Liver (tissue), 3 donors: ENCODE results near the gene CIDEB.

Experiments
- ATF3 ChIP-seq: IDR thresholded peaks from 2 replicates; pipeline ENCODE4 v1.6.1; 2016; ENCODE audit warnings: antibody characterized with exemption
- CTCF ChIP-seq: fragments of 150-350 bp; IDR thresholded peaks from 2 replicates; pipeline ENCODE4 v1.5.1; 2017; ENCODE audit warnings: improper control_type of control experiment, low read depth, low read length; ENCODE audit not compliant: missing input control
- RXRA ChIP-seq, 2 donors: IDR thresholded peaks; 2 replicates each; pipeline ENCODE4 v1.6.1; 2017 to 2018; ENCODE audit warnings: antibody characterized with exemption in 2 of 2, mild to moderate bottlenecking in 1 of 2
- donor health status: healthy.
- donor health status: healthy.

GRCh38 chr14:24308342-24309124, 756 bp upstream of the CIDEB start:
- TF ChIP-seq RXRA (IDR thresholded peaks at IDR 0.05) (peak; percentile 12 to 14), ATF3 (no peak), CTCF (no peak)
